Neural progenitor cell (in vitro differentiated cells): ENCODE data around the gene NOTCH1. TPM values are rescaled to one million over a fixed set of nuclear protein-coding genes. Genes with fewer than 3 reads are reported as not detected.
A peak's percentile ranks its signal among the peaks of the same experiment; 100 is the strongest.

Experiments used
- DNase-seq: peaks from one replicate; pipeline ENCODE4 v3.0.0-alpha.2; 2016; ENCODE audit warnings: low spot score
- H2AFZ ChIP-seq: fragments of 200-600 bp; sonication (generic); replicated peaks from 2 replicates; pipeline ENCODE4 v1.6.1; 2016; ENCODE audit warnings: antibody characterized with exemption
- H3F3A ChIP-seq: fragments of 200-600 bp; sonication (generic); 2 replicates; pipeline ENCODE4 v1.6.1; 2016; ENCODE audit warnings: antibody characterized with exemption, low read depth
- H3K27ac ChIP-seq: fragments of 200-600 bp; sonication (generic); 2 replicates; pipeline ENCODE4 v1.5.1; 2016; ENCODE audit warnings: mild to moderate bottlenecking
- H3K27me3 ChIP-seq: fragments of 200-600 bp; sonication (generic); 2 replicates; pipeline ENCODE4 v1.6.1; 2016; ENCODE audit warnings: mild to moderate bottlenecking, moderate library complexity
- H3K36me3 ChIP-seq: fragments of 200-600 bp; sonication (generic); 2 replicates; pipeline ENCODE4 v1.5.1; 2016
- H3K4me1 ChIP-seq: fragments of 200-600 bp; sonication (generic); 2 replicates; pipeline ENCODE4 v1.6.1; 2016; ENCODE audit warnings: mixed run types
- H3K4me2 ChIP-seq: fragments of 200-600 bp; sonication (generic); 2 replicates; pipeline ENCODE4 v1.6.1; 2016
- H3K4me3 ChIP-seq: fragments of 200-600 bp; sonication (generic); 2 replicates; pipeline ENCODE4 v1.5.1; 2016
- H3K79me2 ChIP-seq: fragments of 200-600 bp; sonication (generic); 2 replicates; pipeline ENCODE4 v1.6.1; 2016; ENCODE audit warnings: low read depth
- H3K9ac ChIP-seq: fragments of 200-600 bp; sonication (generic); 2 replicates; pipeline ENCODE4 v1.6.1; 2016
- H3K9me3 ChIP-seq: fragments of 200-600 bp; sonication (generic); 2 replicates; pipeline ENCODE4 v1.5.1; 2016; ENCODE audit warnings: low read depth
- H4K20me1 ChIP-seq: fragments of 200-600 bp; sonication (generic); 2 replicates; pipeline ENCODE4 v1.6.1; 2016; ENCODE audit warnings: low read depth
- H3K27ac Mint-ChIP-seq: 3 replicates; pipeline ENCODE4 v1.8.0; 2021; ENCODE audit warnings: mixed read lengths
- H3K27me3 Mint-ChIP-seq: 2 replicates; pipeline ENCODE4 v1.8.0; 2022; ENCODE audit warnings: low read depth, mild to moderate bottlenecking, inconsistent platforms, moderate library complexity, mixed read lengths; ENCODE audit not compliant: insufficient read depth
- H3K36me3 Mint-ChIP-seq: 3 replicates; pipeline ENCODE4 v1.8.0; 2021; ENCODE audit warnings: mixed read lengths
- H3K4me1 Mint-ChIP-seq: 3 replicates; pipeline ENCODE4 v1.8.0; 2021; ENCODE audit warnings: mixed read lengths
- H3K4me3 Mint-ChIP-seq: 3 replicates; pipeline ENCODE4 v1.8.0; 2021; ENCODE audit warnings: mild to moderate bottlenecking, moderate library complexity, mixed read lengths
- H3K9me3 Mint-ChIP-seq: 3 replicates; pipeline ENCODE4 v1.8.0; 2020; ENCODE audit warnings: mixed read lengths
- CTCF ChIP-seq: fragments of 200-600 bp; sonication (generic); IDR thresholded peaks from 2 replicates; pipeline ENCODE4 v1.5.1; 2017; ENCODE audit warnings: antibody characterized with exemption, mild to moderate bottlenecking
- EZH2 ChIP-seq: fragments of 200-600 bp; sonication (generic); IDR thresholded peaks from 2 replicates; pipeline ENCODE4 v1.6.1; 2017; ENCODE audit warnings: antibody characterized with exemption, mild to moderate bottlenecking, moderate library complexity
- EZH2phosphoT487 ChIP-seq: fragments of 200-600 bp; sonication (generic); IDR thresholded peaks from 2 replicates; pipeline ENCODE4 v1.6.1; 2017; ENCODE audit warnings: antibody characterized with exemption
- total RNA-seq: library from RNA; depleted of rRNA; stranded (reverse); fragments of >200 nt; gene quantifications from 2 replicates; pipeline ENCODE4 v1.2.3, GENCODE V29; 2015; ENCODE audit warnings: low replicate concordance

Gene NOTCH1
- total RNA-seq, 1 donor from 2014 or later: 11.7 TPM

- Histone ChIP-seq H3K4me2 (no peak overlapping the region), H3K79me2 (peaks cover 84% of the 10 kb centered on the region), H3K36me3 (no peaks in the 10 kb centered on the region), H3F3A (peaks cover 26% of the 10 kb centered on the region), H3K27ac (no peak overlapping the region), H3K27me3 (no peaks in the 10 kb centered on the region), H3K4me1 (peaks cover 38% of the 10 kb centered on the region), H3K9me3 (no peaks in the 10 kb centered on the region), H2AFZ (no peak overlapping the region), H3K9ac (no peak overlapping the region), H3K4me3 (no peak overlapping the region), H4K20me1 (peaks cover 86% of the 10 kb centered on the region)
- Mint-ChIP-seq H3K36me3 (peaks cover 3% of the 10 kb centered on the region), H3K4me1 (peaks cover 22% of the 10 kb centered on the region), H3K27me3 (peaks cover 3% of the 10 kb centered on the region), H3K4me3 (no peak overlapping the region), H3K27ac (no peak overlapping the region), H3K9me3 (no peaks in the 10 kb centered on the region)
- no peak for DNase-seq
- no peak for TF ChIP-seq CTCF
- no peak for TF ChIP-seq EZH2phosphoT487
- TF ChIP-seq EZH2: no peak
These were observed 12.1 kb downstream of the NOTCH1 start for GRCh38 chr9:136533775-136534157.

- Histone ChIP-seq H3K9ac (no peak overlapping the region), H4K20me1 (peaks cover 80% of the 10 kb centered on the region), H3K27ac (no peak overlapping the region), H3F3A (peaks cover 30% of the 10 kb centered on the region), H3K27me3 (no peaks in the 10 kb centered on the region), H3K4me2 (no peak overlapping the region), H3K36me3 (no peaks in the 10 kb centered on the region), H3K4me3 (no peak overlapping the region), H3K4me1 (peaks cover 38% of the 10 kb centered on the region), H3K9me3 (no peaks in the 10 kb centered on the region), H3K79me2 (peaks cover 84% of the 10 kb centered on the region), H2AFZ (no peak overlapping the region)
- peaks cover 22% of the 10 kb centered on the region for H3K4me1 Mint-ChIP-seq
- no peak overlapping the region for H3K4me3 Mint-ChIP-seq
- peaks cover 3% of the 10 kb centered on the region for H3K36me3 Mint-ChIP-seq
- DNase-seq: no peak
- H3K27me3 Mint-ChIP-seq: peaks cover 3% of the 10 kb centered on the region
- no peak overlapping the region for H3K27ac Mint-ChIP-seq
- no peak for TF ChIP-seq EZH2
- TF ChIP-seq EZH2phosphoT487: no peak
- TF ChIP-seq CTCF: no peak
- no peaks in the 10 kb centered on the region for H3K9me3 Mint-ChIP-seq
These were observed 12.8 kb downstream of the NOTCH1 start for GRCh38 chr9:136532799-136533774.

- Mint-ChIP-seq H3K9me3 (no peaks in the 10 kb centered on the region), H3K27ac (no peak overlapping the region), H3K36me3 (peaks cover under 1% of the 10 kb centered on the region), H3K27me3 (peaks cover 3% of the 10 kb centered on the region), H3K4me3 (peak overlapping the region; percentile 24), H3K4me1 (peaks cover 27% of the 10 kb centered on the region)
- H3K79me2 ChIP-seq: peaks cover 84% of the 10 kb centered on the region
- H3K27ac ChIP-seq: peak overlapping the region; percentile 37
- no peak for TF ChIP-seq EZH2phosphoT487
- TF ChIP-seq CTCF: no peak
- no peak for TF ChIP-seq EZH2
- H3K4me1 ChIP-seq: peaks cover 42% of the 10 kb centered on the region
- H3K4me2 ChIP-seq: peak overlapping the region; percentile 13
- H2AFZ ChIP-seq: no peak overlapping the region
- H3K9ac ChIP-seq: no peak overlapping the region
- peaks cover 34% of the 10 kb centered on the region for H3F3A ChIP-seq
- H3K27me3 ChIP-seq: no peaks in the 10 kb centered on the region
- no peaks in the 10 kb centered on the region for H3K36me3 ChIP-seq
- no peak for DNase-seq
- H3K9me3 ChIP-seq: no peaks in the 10 kb centered on the region
- H3K4me3 ChIP-seq: no peak overlapping the region
- peaks cover 80% of the 10 kb centered on the region for H4K20me1 ChIP-seq
These were observed 13.7 kb downstream of the NOTCH1 start for GRCh38 chr9:136531904-136532798.
